PC-9 (cell line): Measurements from ENCODE around the gene STAT5B.

Experiments used
- EZH2 ChIP-seq: fragments of 200-600 bp; sonication (generic); IDR thresholded peaks from 2 replicates; pipeline ENCODE4 v1.8.0; 2017; ENCODE audit warnings: antibody characterized with exemption, low read depth
- TF ChIP-seq, protein P1 (sequence below): fragments of 200-600 bp; sonication (generic); conservative IDR thresholded peaks from 2 replicates; pipeline ENCODE4 v1.6.1; 2017; ENCODE audit warnings: mixed run types, antibody characterized with exemption, mild to moderate bottlenecking, moderate library complexity

DNA sequence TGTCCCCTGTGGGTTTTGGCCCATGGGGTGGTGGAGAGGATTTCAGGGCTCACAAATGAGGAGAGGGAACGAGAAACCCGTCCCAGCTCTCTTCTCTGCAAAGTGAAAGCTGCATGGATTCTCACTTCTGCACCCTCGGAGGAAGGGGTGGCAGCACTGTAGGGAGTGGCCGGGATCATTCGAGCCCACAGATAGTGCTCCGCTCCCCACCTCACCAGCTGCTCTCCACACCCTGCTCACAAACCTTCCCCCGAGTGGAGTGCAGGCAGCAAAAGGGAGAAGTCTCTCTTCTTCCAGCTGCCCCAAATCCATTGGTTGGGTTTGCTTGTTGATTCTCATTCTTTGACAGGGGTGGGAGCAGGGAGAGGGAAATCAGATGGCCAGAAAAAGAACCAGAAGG, 32.3 kb upstream of the STAT5B start:
- no peak for TF ChIP-seq EZH2
- TF ChIP-seq, protein P1, sequence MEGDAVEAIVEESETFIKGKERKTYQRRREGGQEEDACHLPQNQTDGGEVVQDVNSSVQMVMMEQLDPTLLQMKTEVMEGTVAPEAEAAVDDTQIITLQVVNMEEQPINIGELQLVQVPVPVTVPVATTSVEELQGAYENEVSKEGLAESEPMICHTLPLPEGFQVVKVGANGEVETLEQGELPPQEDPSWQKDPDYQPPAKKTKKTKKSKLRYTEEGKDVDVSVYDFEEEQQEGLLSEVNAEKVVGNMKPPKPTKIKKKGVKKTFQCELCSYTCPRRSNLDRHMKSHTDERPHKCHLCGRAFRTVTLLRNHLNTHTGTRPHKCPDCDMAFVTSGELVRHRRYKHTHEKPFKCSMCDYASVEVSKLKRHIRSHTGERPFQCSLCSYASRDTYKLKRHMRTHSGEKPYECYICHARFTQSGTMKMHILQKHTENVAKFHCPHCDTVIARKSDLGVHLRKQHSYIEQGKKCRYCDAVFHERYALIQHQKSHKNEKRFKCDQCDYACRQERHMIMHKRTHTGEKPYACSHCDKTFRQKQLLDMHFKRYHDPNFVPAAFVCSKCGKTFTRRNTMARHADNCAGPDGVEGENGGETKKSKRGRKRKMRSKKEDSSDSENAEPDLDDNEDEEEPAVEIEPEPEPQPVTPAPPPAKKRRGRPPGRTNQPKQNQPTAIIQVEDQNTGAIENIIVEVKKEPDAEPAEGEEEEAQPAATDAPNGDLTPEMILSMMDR = no peak
